Activated naive CD4-positive, alpha-beta T cell treated with anti-CD3 and anti-CD28 coated beads, Interleukin-2, amount 50 U/mL, for 72 hours (primary cell): Measurements from ENCODE around the gene PABPN1L. TPM values are rescaled to one million over a fixed set of nuclear protein-coding genes. Genes with fewer than 3 reads are reported as not detected.
A peak's percentile ranks its signal among the peaks of the same experiment; 100 is the strongest.
"Not testable (repeated sequence)": the region's sequence is repeated elsewhere in the genome, so short reads cannot be mapped to it uniquely, and the experiment has no call there.

Source experiments
- ATAC-seq, 2 donors: fragments of 150-1000 bp; cut with Tn5 transposase; 2 replicates each; pipeline ENCODE4 v1.10.0; 2021; ENCODE audit warnings: mild to moderate bottlenecking in 2 of 2, moderate library complexity in 2 of 2
- DNase-seq, 2 donors: peaks; one replicate each; pipeline ENCODE4 v3.0.0; 2021 to 2022; ENCODE audit warnings: low spot score in 2 of 2
- H3K27ac Mint-ChIP-seq, 2 donors: one replicate each; pipeline ENCODE4 v1.8.0; 2022; ENCODE audit warnings: mild to moderate bottlenecking in 2 of 2, mixed read lengths in 2 of 2
- H3K36me3 Mint-ChIP-seq, 2 donors: one replicate each; pipeline ENCODE4 v1.8.0; 2022; ENCODE audit warnings: mixed read lengths in 2 of 2
- H3K9me3 Mint-ChIP-seq, 2 donors: one replicate each; pipeline ENCODE4 v1.8.0; 2022; ENCODE audit warnings: mixed read lengths in 2 of 2
- total RNA-seq, 2 donors: library from RNA; stranded (reverse); gene quantifications; one replicate each; pipeline ENCODE4 v1.2.3, GENCODE V29; 2022

Gene PABPN1L
- total RNA-seq, 2 donors from 2014 or later = not detected

DNA sequence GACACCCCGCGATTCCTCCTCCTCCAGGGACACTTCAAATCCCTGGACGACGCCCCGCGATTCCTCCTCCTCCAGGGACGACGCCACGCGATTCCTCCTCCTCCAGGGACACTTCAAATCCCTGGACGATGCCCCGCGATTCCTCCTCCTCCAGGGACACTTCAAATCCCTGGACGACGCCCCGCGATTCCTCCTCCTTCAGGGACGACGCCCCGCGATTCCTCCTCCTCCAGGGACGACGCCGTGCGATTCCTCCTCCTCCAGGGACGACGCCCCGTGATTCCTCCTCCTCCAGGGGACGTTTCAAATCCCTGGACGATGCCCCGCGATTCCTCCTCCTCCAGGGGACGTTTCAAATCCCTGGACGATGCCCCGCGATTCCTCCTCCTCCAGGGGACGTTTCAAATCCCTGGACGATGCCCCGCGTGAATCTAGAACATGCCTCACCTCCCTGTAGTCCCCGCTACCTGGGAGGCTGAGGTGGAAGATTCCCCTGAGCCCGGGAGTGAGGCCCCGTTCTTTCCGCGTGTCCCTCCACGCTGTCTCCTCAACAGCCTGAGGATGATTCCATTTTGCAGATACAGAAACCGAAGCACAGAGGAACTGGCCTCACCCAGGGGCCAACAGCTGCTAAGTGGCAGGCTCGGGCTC, 23.4 kb upstream of the PABPN1L start:
- H3K36me3 Mint-ChIP-seq, H3K27ac Mint-ChIP-seq, DNase-seq, ATAC-seq, H3K9me3 Mint-ChIP-seq: not testable (repeated sequence)

DNA sequence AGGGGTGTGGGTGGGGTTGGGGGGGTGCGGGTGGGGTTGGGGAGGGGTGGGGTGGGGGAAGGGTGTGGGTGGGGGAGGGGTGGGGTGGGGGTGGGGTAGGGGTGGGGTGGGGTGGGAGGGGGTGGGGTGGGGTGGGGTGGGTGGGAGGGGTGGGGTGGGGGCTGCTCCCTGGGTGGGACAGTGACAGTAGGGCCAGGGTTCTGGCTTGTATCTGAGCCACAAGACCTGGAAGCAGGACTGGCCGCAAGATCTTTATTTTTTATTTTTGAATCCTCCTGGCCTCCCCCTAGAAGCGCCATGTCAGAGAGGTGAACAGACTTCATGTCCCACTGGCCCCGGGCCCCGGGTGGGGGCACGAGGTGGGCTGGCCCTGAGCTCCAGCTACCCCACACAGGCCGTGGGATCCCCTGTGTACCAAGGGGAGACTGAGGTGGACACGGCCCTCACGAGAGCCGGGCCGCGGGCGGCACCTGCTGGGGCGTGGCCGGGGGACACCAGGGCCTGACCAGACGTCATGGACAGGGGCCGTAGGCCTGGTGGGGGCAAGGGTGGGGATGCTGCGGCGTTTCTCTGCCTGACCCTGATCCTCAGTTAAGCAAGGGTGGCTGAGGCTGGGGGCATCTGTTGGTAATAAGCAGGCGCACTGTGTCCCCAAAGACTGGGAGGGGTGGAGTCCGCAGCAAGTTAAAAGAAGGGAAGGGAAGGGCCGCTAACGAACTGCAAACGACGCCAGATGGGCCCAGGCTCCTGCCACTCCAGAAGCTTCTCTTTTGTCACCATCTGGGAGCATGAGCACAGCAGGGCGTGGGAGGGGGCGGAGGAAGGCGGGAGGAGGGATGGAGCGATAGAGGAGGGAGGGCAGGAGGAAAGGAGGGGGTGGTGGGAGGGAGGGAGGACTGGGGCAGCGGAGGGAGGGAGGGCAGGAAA, 22.3 kb upstream of the PABPN1L start:
- Mint-ChIP-seq H3K36me3 (no peaks in the 10 kb centered on the region), H3K27ac (no peak overlapping the region), H3K9me3 (no peaks in the 10 kb centered on the region)
- ATAC-seq (peak in 1 of 2 donors; percentile 38), DNase-seq (no peak)

GRCh38 chr16:88888057-88888456, 21.6 kb upstream of the PABPN1L start:
- Mint-ChIP-seq H3K36me3 (no peaks in the 10 kb centered on the region), H3K9me3 (no peaks in the 10 kb centered on the region), H3K27ac (no peak overlapping the region)
- ATAC-seq (peak in 1 of 2 donors; percentile 14), DNase-seq (no peak)

DNA sequence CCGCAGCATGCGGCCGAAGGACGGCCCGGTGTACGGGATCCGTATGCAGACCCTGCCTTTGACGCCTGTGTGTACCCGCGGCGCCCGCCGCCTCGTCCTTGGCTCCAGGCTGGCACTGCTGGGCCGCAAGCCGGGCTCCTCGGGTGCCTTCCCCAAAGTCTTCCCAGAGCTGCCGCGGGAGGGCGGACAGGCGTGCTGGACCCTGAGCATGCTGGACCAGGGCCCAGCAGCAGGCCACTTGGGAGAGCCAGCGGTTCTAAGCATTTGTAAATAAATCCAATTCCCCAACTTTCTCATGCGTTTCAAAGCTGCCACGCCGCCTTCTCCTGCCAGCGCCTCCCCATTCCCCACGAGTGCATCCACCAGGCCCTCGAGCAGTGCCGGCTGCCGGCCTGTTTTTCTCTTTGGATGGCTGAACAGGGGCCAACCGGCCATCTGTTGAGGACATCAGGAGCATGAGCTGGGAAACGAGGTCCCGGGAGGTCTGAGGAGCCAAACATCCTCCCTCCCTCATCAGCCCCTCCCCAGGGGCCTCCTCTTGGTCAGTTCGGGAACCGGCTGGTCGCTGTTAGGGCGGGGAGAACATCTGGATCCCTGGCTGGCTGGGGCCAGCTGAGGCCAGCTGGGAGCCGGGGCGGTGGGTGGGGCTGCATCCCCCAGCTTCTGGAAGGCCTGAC, 20.5 kb upstream of the PABPN1L start:
- Mint-ChIP-seq H3K9me3 (no peaks in the 10 kb centered on the region), H3K27ac (peak overlapping the region in 1 of 2 donors; percentile 75), H3K36me3 (no peaks in the 10 kb centered on the region)
- ATAC-seq = no peak
- DNase-seq = no peak

GRCh38 chr16:88886420-88886844, 20.0 kb upstream of the PABPN1L start:
- no peaks in the 10 kb centered on the region for H3K9me3 Mint-ChIP-seq
- no peaks in the 10 kb centered on the region for H3K36me3 Mint-ChIP-seq
- no peak for ATAC-seq
- H3K27ac Mint-ChIP-seq = no peak overlapping the region
- DNase-seq = no peak

- DNase-seq (no peak), ATAC-seq (no peak)
- H3K36me3 Mint-ChIP-seq = no peaks in the 10 kb centered on the region
- H3K27ac Mint-ChIP-seq = no peak overlapping the region
- H3K9me3 Mint-ChIP-seq = no peaks in the 10 kb centered on the region
Measured at GRCh38 chr16:88885693-88886280, 19.3 kb upstream of the PABPN1L start.

- H3K27ac Mint-ChIP-seq = no peak overlapping the region
- no peaks in the 10 kb centered on the region for H3K36me3 Mint-ChIP-seq
- no peak for ATAC-seq
- DNase-seq = no peak
- no peaks in the 10 kb centered on the region for H3K9me3 Mint-ChIP-seq
Measured at GRCh38 chr16:88884569-88885271, 18.3 kb upstream of the PABPN1L start.

DNA sequence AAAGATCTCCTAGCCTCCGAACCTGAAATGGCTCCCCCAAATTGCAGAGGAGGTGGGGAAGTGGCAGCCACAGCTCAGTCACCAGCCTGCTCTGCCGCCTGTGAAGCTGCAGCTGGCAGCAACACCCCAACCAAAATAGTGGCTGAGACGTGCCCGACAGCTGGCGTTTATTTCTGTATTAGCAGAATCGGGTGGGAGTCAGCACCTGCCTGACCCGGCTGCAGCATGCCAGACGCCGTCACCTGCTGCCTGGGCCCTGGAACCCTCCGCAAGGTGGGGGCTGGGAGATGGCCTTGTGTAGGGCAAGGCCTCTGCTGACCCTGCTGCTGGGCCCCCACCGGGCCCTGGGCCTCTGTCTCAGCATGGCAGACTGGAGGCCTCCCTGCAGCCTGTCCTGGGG, 17.5 kb upstream of the PABPN1L start:
- Mint-ChIP-seq H3K36me3 (no peaks in the 10 kb centered on the region), H3K27ac (no peak overlapping the region), H3K9me3 (no peaks in the 10 kb centered on the region)
- no peak for ATAC-seq
- no peak for DNase-seq

DNA sequence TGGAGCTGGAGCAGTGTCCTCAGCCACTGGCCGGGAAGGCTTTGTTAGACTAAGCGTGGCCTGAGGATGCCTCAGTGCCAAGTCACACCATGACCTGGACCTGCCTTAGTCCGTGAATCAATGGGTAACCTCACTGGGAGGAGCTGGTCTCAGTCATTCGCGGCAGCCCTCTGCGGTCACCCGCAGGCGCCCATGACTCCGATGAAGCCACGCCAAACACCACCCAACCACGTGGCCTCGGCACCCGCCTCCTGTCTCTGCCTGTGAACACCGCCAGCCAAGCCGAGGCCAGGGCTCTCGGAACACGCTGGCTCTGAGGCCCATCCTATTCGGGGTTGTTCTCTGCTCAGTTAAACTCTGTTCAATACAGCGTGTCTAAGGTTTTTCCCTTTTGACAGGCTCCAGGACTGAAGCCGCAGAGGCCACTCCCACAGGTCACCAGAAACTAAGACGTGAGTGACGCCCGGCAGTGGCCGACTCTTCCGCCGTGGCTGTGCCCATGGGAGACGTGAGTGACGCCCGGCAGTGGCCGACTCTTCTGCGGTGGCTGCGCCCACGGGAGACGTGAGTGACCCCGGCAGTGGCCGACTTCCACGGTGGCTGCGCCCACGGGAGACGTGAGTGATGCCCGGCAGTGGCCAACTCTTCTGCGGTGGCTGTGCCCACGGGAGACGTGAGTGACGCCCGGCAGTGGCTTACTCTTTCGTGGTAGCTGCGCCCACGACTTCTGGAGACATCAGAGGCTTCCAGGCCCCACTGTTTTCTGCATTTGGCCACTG, 16.8 kb upstream of the PABPN1L start:
- H3K27ac Mint-ChIP-seq = no peak overlapping the region
- DNase-seq (no peak), ATAC-seq (no peak)
- no peaks in the 10 kb centered on the region for H3K36me3 Mint-ChIP-seq
- H3K9me3 Mint-ChIP-seq = no peaks in the 10 kb centered on the region

- ATAC-seq (peak in 1 of 2 donors; percentile 11), DNase-seq (no peak)
- Mint-ChIP-seq H3K9me3 (no peaks in the 10 kb centered on the region), H3K36me3 (no peaks in the 10 kb centered on the region), H3K27ac (no peak overlapping the region)
Measured at GRCh38 chr16:88882358-88883030, 16.0 kb upstream of the PABPN1L start.

DNA sequence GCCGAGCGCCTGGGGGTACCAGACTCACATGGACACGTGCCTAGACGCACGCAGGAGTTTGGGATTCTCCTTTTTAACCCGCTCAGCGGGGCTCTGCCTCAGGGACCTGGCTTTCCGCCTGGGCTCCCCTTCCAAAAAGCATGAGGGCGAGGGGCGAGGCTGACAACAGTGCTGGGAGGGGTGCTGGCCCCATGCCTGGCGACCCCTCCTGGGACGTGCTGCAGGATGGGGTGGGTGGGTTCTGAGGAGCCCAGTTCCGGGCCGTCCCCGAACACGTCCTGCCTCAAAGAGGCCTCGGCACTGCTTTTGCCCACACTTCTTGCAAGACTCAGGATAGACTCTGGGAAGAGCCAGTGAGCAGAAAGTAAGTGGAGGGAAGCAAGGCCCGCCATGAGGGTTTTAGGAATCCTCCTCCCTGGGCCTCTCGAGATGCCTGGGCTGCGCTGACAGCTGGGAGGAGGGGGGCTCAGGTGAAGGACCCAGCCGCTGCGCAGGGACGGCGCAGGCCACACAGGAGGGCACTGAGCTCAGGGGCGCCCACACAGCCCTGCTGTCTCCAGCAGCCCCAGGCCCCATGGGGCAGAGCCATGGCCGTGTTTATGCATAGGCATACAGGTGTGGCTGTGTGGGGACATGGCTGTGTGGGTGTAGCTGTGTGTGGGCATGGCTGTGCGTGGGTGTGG, 15.4 kb upstream of the PABPN1L start:
- H3K27ac Mint-ChIP-seq = no peak overlapping the region
- ATAC-seq (peak in 1 of 2 donors; percentile 18), DNase-seq (no peak)
- H3K36me3 Mint-ChIP-seq = no peaks in the 10 kb centered on the region
- no peaks in the 10 kb centered on the region for H3K9me3 Mint-ChIP-seq

- Mint-ChIP-seq H3K27ac (no peak overlapping the region), H3K36me3 (no peaks in the 10 kb centered on the region), H3K9me3 (no peaks in the 10 kb centered on the region)
- no peak for DNase-seq
- ATAC-seq = no peak
Measured at GRCh38 chr16:88881007-88881615, 14.7 kb upstream of the PABPN1L start.

- ATAC-seq = no peak
- Mint-ChIP-seq H3K27ac (no peak overlapping the region), H3K9me3 (no peaks in the 10 kb centered on the region), H3K36me3 (no peaks in the 10 kb centered on the region)
- DNase-seq = no peak
Measured at GRCh38 chr16:88880226-88881006, 14.0 kb upstream of the PABPN1L start.

DNA sequence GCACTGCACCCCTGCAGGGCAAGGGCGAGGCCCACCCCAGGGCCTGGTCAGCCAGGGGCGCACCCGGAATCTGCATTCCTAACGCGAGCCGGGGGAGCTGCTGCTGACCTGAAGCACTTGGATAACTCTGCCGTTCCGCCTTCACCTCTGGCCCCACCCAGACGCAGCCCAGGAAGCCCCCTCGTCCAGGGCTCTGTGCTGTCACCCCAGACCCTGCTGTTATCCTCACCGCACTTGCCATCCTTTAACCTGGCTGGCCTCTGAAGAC, 13.3 kb upstream of the PABPN1L start:
- no peaks in the 10 kb centered on the region for H3K9me3 Mint-ChIP-seq
- no peaks in the 10 kb centered on the region for H3K36me3 Mint-ChIP-seq
- no peak for ATAC-seq
- no peak for DNase-seq
- H3K27ac Mint-ChIP-seq = no peak overlapping the region
